H9 (cell line): ENCODE measurements around the gene CD248. TPM values are rescaled to one million over a fixed set of nuclear protein-coding genes. Genes with fewer than 3 reads are reported as not detected.

Source experiments
- DNase-seq: peaks from one replicate; pipeline ENCODE4 v3.0.0-alpha.2; 2017
- H2AFZ ChIP-seq: one replicate; pipeline ENCODE4 v1.6.1; 2013; ENCODE audit warnings: mild to moderate bottlenecking, low read length, control low read depth, moderate library complexity
- H2AK5ac ChIP-seq: 2 replicates; pipeline ENCODE4 v1.6.1; 2013; ENCODE audit warnings: low read length, control low read depth, mixed read lengths; ENCODE audit not compliant: insufficient read length
- H2BK120ac ChIP-seq: one replicate; pipeline ENCODE4 v1.6.1; 2013; ENCODE audit warnings: low read depth, mild to moderate bottlenecking, low read length, control low read depth, inconsistent platforms; ENCODE audit not compliant: poor library complexity, severe bottlenecking
- H2BK12ac ChIP-seq: 2 replicates; pipeline ENCODE4 v1.6.1; 2013; ENCODE audit warnings: low read length, control low read depth, mixed read lengths, low read depth; ENCODE audit not compliant: insufficient read length
- H2BK15ac ChIP-seq: 2 replicates; pipeline ENCODE4 v1.6.1; 2013; ENCODE audit warnings: low read depth, low read length, control low read depth
- H2BK20ac ChIP-seq: one replicate; pipeline ENCODE4 v1.6.1; 2013; ENCODE audit warnings: low read depth, mild to moderate bottlenecking, low read length, control low read depth, inconsistent platforms; ENCODE audit not compliant: poor library complexity, severe bottlenecking
- H2BK5ac ChIP-seq: 2 replicates; pipeline ENCODE4 v1.6.1; 2013; ENCODE audit warnings: low read length, control low read depth, mixed read lengths; ENCODE audit not compliant: insufficient read length
- H3K14ac ChIP-seq: 2 replicates; pipeline ENCODE4 v1.6.1; 2013; ENCODE audit warnings: low read length, control low read depth; ENCODE audit not compliant: insufficient read depth
- H3K18ac ChIP-seq: 2 replicates; pipeline ENCODE4 v1.6.1; 2013; ENCODE audit warnings: low read depth, mild to moderate bottlenecking, mixed read lengths, low read length, control low read depth; ENCODE audit not compliant: insufficient read length
- H3K23ac ChIP-seq: 2 replicates; pipeline ENCODE4 v1.6.1; 2013; ENCODE audit warnings: low read length, control low read depth, mixed read lengths, low read depth; ENCODE audit not compliant: insufficient read length
- H3K23me2 ChIP-seq: 2 replicates; pipeline ENCODE4 v1.6.1; 2013; ENCODE audit warnings: low read depth, mild to moderate bottlenecking, mixed read lengths, low read length, control low read depth; ENCODE audit not compliant: insufficient read length, poor library complexity, severe bottlenecking
- H3K27ac ChIP-seq: 2 replicates; pipeline ENCODE4 v1.5.1; 2013; ENCODE audit warnings: low read length, control low read depth, mixed read lengths, low read depth; ENCODE audit not compliant: insufficient read length
- H3K27me3 ChIP-seq: 2 replicates; pipeline ENCODE4 v1.6.1; 2013; ENCODE audit warnings: low read length, control low read depth, inconsistent platforms; ENCODE audit not compliant: insufficient read depth
- H3K4ac ChIP-seq: 2 replicates; pipeline ENCODE4 v1.6.1; 2013; ENCODE audit warnings: low read depth, mild to moderate bottlenecking, control low read depth, inconsistent platforms, low read length, moderate library complexity
- H3K4me1 ChIP-seq: 2 replicates; pipeline ENCODE4 v1.6.1; 2013; ENCODE audit warnings: low read length, control low read depth, inconsistent platforms; ENCODE audit not compliant: insufficient read depth
- H3K4me2 ChIP-seq: 2 replicates; pipeline ENCODE4 v1.6.1; 2013; ENCODE audit warnings: low read length, control low read depth, mixed read lengths; ENCODE audit not compliant: insufficient read length, insufficient read depth
- H3K56ac ChIP-seq: 2 replicates; pipeline ENCODE4 v1.6.1; 2013; ENCODE audit warnings: low read depth, mild to moderate bottlenecking, mixed read lengths, low read length, control low read depth; ENCODE audit not compliant: insufficient read length
- H3K79me1 ChIP-seq: 2 replicates; pipeline ENCODE4 v1.6.1; 2013; ENCODE audit warnings: low read depth, mild to moderate bottlenecking, moderate library complexity, low read length, control low read depth, inconsistent platforms; ENCODE audit not compliant: insufficient read depth, poor library complexity, severe bottlenecking
- H3K79me2 ChIP-seq: 2 replicates; pipeline ENCODE4 v1.6.1; 2013; ENCODE audit warnings: low read length, control low read depth, inconsistent platforms; ENCODE audit not compliant: insufficient read depth
- H3K9ac ChIP-seq: 2 replicates; pipeline ENCODE4 v1.6.1; 2013; ENCODE audit warnings: low read length, control low read depth, mixed read lengths; ENCODE audit not compliant: insufficient read length; ENCODE audit errors: extremely low read depth
- H3K9me3 ChIP-seq: one replicate; pipeline ENCODE4 v1.6.1; 2013; ENCODE audit warnings: low read depth, low read length, inconsistent platforms; ENCODE audit not compliant: control insufficient read depth
- H3T11ph ChIP-seq: one replicate; pipeline ENCODE4 v1.6.1; 2013; ENCODE audit warnings: mild to moderate bottlenecking, low read length, control low read depth, inconsistent platforms
- H4K20me1 ChIP-seq: one replicate; pipeline ENCODE4 v1.6.1; 2013; ENCODE audit not compliant: control insufficient read depth, insufficient read length, insufficient read depth
- H4K5ac ChIP-seq: 2 replicates; pipeline ENCODE4 v1.6.1; 2013; ENCODE audit warnings: low read depth, mild to moderate bottlenecking, mixed read lengths, low read length, control low read depth; ENCODE audit not compliant: insufficient read length
- H4K8ac ChIP-seq: replicated peaks from 2 replicates; pipeline ENCODE4 v1.6.1; 2013; ENCODE audit warnings: low read length, control low read depth, mixed read lengths, low read depth; ENCODE audit not compliant: insufficient read length
- H4K91ac ChIP-seq: 2 replicates; pipeline ENCODE4 v1.6.1; 2013; ENCODE audit warnings: low read depth, mild to moderate bottlenecking, moderate library complexity, mixed read lengths, low read length, control low read depth; ENCODE audit not compliant: insufficient read length
- H3K27ac Mint-ChIP-seq, 3 experiments: 2 replicates in 2 of 3; 3 replicates in 1 of 3; pipeline ENCODE4 v1.8.0; 2020 to 2021; ENCODE audit warnings: mixed read lengths in 3 of 3, mild to moderate bottlenecking in 1 of 3, moderate library complexity in 1 of 3
- H3K27me3 Mint-ChIP-seq: 2 replicates; pipeline ENCODE4 v1.8.0; 2021; ENCODE audit warnings: low read depth, mild to moderate bottlenecking, moderate library complexity, mixed read lengths
- H3K36me3 Mint-ChIP-seq, 3 experiments: 2 replicates in 2 of 3; 3 replicates in 1 of 3; pipeline ENCODE4 v1.8.0; 2020 to 2021; ENCODE audit warnings: low read depth in 3 of 3, mixed read lengths in 3 of 3; ENCODE audit not compliant: insufficient read depth in 1 of 3
- H3K4me1 Mint-ChIP-seq, 2 experiments: 2 replicates each; pipeline ENCODE4 v1.8.0; 2020; ENCODE audit warnings: mixed read lengths in 2 of 2
- H3K4me3 Mint-ChIP-seq, 2 experiments: 2 replicates in 1 of 2; 3 replicates in 1 of 2; pipeline ENCODE4 v1.8.0; 2020 to 2021; ENCODE audit warnings: mild to moderate bottlenecking in 2 of 2, mixed read lengths in 2 of 2, moderate library complexity in 1 of 2
- H3K9me3 Mint-ChIP-seq, 2 experiments: 2 replicates in 1 of 2; 3 replicates in 1 of 2; pipeline ENCODE4 v1.8.0; 2020; ENCODE audit warnings: mild to moderate bottlenecking in 2 of 2, mixed read lengths in 2 of 2, moderate library complexity in 1 of 2
- WGBS: extraction: QIAGEN DNeasy Blood & Tissue Kit; methylation state at CpG from one replicate; pipeline ENCODE4 v1.1.7; 2013; ENCODE audit warnings: missing lambda C conversion rate, low lambda C conversion rate, mixed read lengths; ENCODE audit not compliant: insufficient read length; ENCODE audit errors: extremely low coverage; 5-methylcytosine and 5-hydroxymethylcytosine counted together
- total RNA-seq: library from RNA; stranded (reverse); gene quantifications from 2 replicates; pipeline ENCODE4 v1.2.1, GENCODE V29; 2021
- TF ChIP-seq, protein P1 (sequence below): fragments of 200-600 bp; sonication (generic); conservative IDR thresholded peaks from 3 replicates; pipeline ENCODE4 v1.8.0; 2021; ENCODE audit warnings: antibody characterized with exemption, mild to moderate bottlenecking

The CD248 gene
- total RNA-seq, 1 experiment from 2014 or later: 1.5 TPM

DNA sequence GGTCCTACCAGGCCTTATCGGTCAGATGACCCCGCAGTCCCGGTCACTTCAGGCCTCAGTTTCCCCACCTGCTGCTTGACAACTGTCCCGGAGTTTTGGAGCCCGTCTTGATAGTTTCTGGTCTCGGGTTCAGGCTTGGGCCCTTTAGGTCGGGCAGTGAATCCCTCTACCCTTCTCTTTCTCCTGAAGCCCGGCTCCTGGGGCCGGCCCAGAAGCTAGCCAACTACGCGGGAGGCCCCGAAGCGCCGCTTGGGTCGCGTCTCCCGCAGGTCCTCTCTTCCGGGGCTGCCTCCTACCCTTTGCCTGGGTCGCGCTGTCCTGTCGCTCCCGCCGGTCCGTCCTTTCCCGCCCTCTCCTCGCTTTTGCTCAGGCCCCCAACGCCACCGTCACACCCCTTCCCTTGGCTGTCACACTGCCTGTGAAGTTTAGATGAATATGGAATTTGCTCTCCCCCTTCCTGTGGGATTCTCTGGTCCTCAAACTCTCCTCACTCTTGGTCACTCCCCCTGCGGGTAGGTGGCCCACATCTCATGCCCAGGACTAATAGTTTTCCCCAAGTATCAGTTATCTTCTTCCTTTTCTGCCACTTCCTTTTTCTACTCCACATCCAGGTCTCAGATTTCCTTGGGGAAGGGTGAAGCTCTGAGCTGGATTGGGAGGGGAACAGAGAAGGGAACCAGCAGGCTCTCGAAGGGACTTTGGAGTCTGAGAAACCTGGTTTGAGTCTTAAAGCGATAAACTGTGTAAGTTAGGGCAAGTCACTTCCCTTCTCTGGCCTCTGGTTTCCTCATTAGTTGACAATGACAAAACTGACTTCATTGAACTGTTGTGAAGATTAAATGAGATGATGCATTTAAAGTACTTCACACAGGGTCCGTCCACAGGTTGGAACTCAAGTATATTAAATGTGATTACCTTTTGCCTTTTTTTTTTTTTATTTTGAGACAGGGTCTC, 47.6 kb downstream of the CD248 start:
- H2AFZ ChIP-seq: no peak overlapping the region

More for the DNA sequence above, 47.6 kb downstream of the CD248 start:
- Histone ChIP-seq H4K91ac (no peak overlapping the region), H3K4me2 (peak overlapping the region; percentile 95), H4K20me1 (peaks cover 1% of the 10 kb centered on the region), H3K23ac (no peak overlapping the region), H3K23me2 (peaks cover 10% of the 10 kb centered on the region), H3K79me1 (no peaks in the 10 kb centered on the region), H3T11ph (no peak overlapping the region), H3K4ac (no peak overlapping the region), H3K9ac (peak overlapping the region; percentile 66), H3K79me2 (peaks cover 5% of the 10 kb centered on the region; the same call in 1 of the 2 replicates), H4K5ac (no peak overlapping the region), H3K27ac (no peak overlapping the region), H3K27me3 (no peaks in the 10 kb centered on the region), H2BK12ac (no peak overlapping the region), H2BK120ac (no peak overlapping the region), H2AK5ac (no peak overlapping the region), H3K18ac (no peak overlapping the region), H3K14ac (no peak overlapping the region), H4K8ac (no peak overlapping the region), H3K9me3 (no peaks in the 10 kb centered on the region), H3K4me1 (no peaks in the 10 kb centered on the region), H2BK5ac (no peak overlapping the region), H2BK20ac (no peak overlapping the region), H2BK15ac (no peak overlapping the region), H3K56ac (no peak overlapping the region)
- peaks cover 20 to 22% of the 10 kb centered on the region in 2 experiments for H3K4me1 Mint-ChIP-seq
- no CpG with 5 or more reads among the region's 32 CpGs for WGBS
- H3K4me3 Mint-ChIP-seq: peak overlapping the region; percentile 89 to 98
- H3K36me3 Mint-ChIP-seq: peaks cover 15 to 45% (median 40%) of the 10 kb centered on the region in 3 experiments
- peak; percentile 65 for DNase-seq
- H3K27ac Mint-ChIP-seq: peak overlapping the region; percentile 93 to 98 (median 94)
- no peaks in the 10 kb centered on the region for H3K9me3 Mint-ChIP-seq
- TF ChIP-seq, protein P1, sequence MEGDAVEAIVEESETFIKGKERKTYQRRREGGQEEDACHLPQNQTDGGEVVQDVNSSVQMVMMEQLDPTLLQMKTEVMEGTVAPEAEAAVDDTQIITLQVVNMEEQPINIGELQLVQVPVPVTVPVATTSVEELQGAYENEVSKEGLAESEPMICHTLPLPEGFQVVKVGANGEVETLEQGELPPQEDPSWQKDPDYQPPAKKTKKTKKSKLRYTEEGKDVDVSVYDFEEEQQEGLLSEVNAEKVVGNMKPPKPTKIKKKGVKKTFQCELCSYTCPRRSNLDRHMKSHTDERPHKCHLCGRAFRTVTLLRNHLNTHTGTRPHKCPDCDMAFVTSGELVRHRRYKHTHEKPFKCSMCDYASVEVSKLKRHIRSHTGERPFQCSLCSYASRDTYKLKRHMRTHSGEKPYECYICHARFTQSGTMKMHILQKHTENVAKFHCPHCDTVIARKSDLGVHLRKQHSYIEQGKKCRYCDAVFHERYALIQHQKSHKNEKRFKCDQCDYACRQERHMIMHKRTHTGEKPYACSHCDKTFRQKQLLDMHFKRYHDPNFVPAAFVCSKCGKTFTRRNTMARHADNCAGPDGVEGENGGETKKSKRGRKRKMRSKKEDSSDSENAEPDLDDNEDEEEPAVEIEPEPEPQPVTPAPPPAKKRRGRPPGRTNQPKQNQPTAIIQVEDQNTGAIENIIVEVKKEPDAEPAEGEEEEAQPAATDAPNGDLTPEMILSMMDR: peak; percentile 55
- no peaks in the 10 kb centered on the region; the same call in 1 of the 2 replicates for H3K27me3 Mint-ChIP-seq
